Stomach (tissue), 4 donors: ENCODE data around the gene GABRG3.

Source experiments
- POLR2A ChIP-seq, 4 donors: fragments of 450-650 bp; IDR thresholded peaks; one replicate each; pipeline ENCODE4 v1.6.1; 2016; ENCODE audit warnings: antibody characterized with exemption in 4 of 4, control low read depth in 2 of 4, mild to moderate bottlenecking in 1 of 4, moderate library complexity in 1 of 4
- TF ChIP-seq, protein P1 (sequence below), 7 experiments: fragments of 450-650 bp in 4 of 7; fragments of 200-600 bp in 3 of 7; sonication (generic) in 3 of 7; IDR thresholded peaks; one replicate each; pipeline ENCODE4 v1.5.1; 2016 to 2019; ENCODE audit warnings: antibody characterized with exemption in 7 of 7, control low read depth in 2 of 7, mild to moderate bottlenecking in 1 of 7

DNA sequence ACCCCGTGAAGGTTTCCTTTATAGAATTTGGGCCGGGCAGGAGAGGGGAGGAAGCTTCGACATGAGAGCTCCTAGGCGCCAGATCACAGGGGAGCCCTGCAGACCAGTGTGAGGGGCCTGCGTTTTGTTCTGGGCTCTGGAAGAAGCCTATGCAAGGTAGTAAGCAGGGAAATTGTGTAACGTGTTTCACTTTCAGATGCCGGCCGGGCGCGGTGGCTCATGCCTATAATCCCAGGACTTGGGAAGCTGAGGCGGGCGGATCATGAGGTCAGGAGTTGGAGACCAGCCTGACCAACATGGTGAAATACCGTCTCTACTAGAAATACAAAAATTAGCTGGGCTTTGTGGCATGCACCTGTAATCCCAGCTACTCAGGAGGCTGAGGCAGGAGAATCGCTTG lies 65.2 kb downstream of the GABRG3 start:
- TF ChIP-seq, protein P1, sequence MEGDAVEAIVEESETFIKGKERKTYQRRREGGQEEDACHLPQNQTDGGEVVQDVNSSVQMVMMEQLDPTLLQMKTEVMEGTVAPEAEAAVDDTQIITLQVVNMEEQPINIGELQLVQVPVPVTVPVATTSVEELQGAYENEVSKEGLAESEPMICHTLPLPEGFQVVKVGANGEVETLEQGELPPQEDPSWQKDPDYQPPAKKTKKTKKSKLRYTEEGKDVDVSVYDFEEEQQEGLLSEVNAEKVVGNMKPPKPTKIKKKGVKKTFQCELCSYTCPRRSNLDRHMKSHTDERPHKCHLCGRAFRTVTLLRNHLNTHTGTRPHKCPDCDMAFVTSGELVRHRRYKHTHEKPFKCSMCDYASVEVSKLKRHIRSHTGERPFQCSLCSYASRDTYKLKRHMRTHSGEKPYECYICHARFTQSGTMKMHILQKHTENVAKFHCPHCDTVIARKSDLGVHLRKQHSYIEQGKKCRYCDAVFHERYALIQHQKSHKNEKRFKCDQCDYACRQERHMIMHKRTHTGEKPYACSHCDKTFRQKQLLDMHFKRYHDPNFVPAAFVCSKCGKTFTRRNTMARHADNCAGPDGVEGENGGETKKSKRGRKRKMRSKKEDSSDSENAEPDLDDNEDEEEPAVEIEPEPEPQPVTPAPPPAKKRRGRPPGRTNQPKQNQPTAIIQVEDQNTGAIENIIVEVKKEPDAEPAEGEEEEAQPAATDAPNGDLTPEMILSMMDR (IDR thresholded peaks at IDR 0.05): no peak
- no peak for TF ChIP-seq POLR2A (IDR thresholded peaks at IDR 0.05)
